WTC11 (cell line): Measurements from ENCODE around the gene DMRTA2. TPM values are rescaled to one million over a fixed set of nuclear protein-coding genes. Genes with fewer than 3 reads are reported as not detected.

Experiments
- ATAC-seq: fragments of 200-7000 bp; cut with Tn5 transposase; 2 replicates; pipeline ENCODE4 v1.10.0; 2021; ENCODE audit warnings: mild to moderate bottlenecking, moderate library complexity
- CTCF ChIA-PET: fragments of 300-600 bp; sonication (Branson Sonifier 250); formaldehyde crosslinking; loops from one replicate; lab custom pipeline; 2021; ENCODE audit warnings: antibody characterized with exemption; lab: Charles Lee
- POLR2A ChIA-PET: fragments of 350-600 bp; sonication (Branson Sonifier 250); formaldehyde crosslinking; loops from one replicate; lab custom pipeline; 2021; ENCODE audit warnings: antibody characterized with exemption; lab: Charles Lee
- DNase-seq: peaks from one replicate; pipeline ENCODE4 v3.0.0; 2021; ENCODE audit warnings: low spot score
- H3K27ac Mint-ChIP-seq: 2 replicates; pipeline ENCODE4 v1.8.0; 2021; ENCODE audit warnings: mixed read lengths
- H3K27me3 Mint-ChIP-seq: 2 replicates; pipeline ENCODE4 v1.8.0; 2021; ENCODE audit warnings: low read depth, mild to moderate bottlenecking, moderate library complexity, mixed read lengths
- H3K36me3 Mint-ChIP-seq: 2 replicates; pipeline ENCODE4 v1.8.0; 2021; ENCODE audit warnings: mixed read lengths
- H3K4me1 Mint-ChIP-seq: 2 replicates; pipeline ENCODE4 v1.8.0; 2022; ENCODE audit warnings: mixed read lengths
- H3K4me3 Mint-ChIP-seq: 2 replicates; pipeline ENCODE4 v1.8.0; 2021; ENCODE audit warnings: mild to moderate bottlenecking, moderate library complexity, mixed read lengths
- H3K9me3 Mint-ChIP-seq: 2 replicates; pipeline ENCODE4 v1.8.0; 2021; ENCODE audit warnings: mixed read lengths
- ATF6 ChIP-seq: sonication (generic); formaldehyde crosslinking; IDR thresholded peaks from 2 replicates; pipeline ENCODE4 v1.8.1; 2023; ENCODE audit warnings: mild to moderate bottlenecking, missing genetic modification reagents
- CDX4 ChIP-seq: fragments of 250-450 bp; sonication (Bioruptor Pico); IDR thresholded peaks from 2 replicates; pipeline ENCODE4 v1.9.0; 2021; ENCODE audit warnings: moderate library complexity, mild to moderate bottlenecking, inconsistent platforms, borderline replicate concordance
- CTCF ChIP-seq: fragments of 200-600 bp; IDR thresholded peaks from 2 replicates; pipeline ENCODE4 v1.8.0; 2022; ENCODE audit warnings: antibody characterized with exemption
- E2F4 ChIP-seq: sonication (generic); formaldehyde crosslinking; IDR thresholded peaks from 2 replicates; pipeline ENCODE4 v1.8.1; 2022; ENCODE audit warnings: low read depth, mild to moderate bottlenecking, moderate library complexity, missing genetic modification reagents, borderline replicate concordance
- EMX1 ChIP-seq: fragments of 250-450 bp; sonication (Bioruptor Pico); IDR thresholded peaks from 2 replicates; pipeline ENCODE4 v1.8.0; 2021; ENCODE audit warnings: mild to moderate bottlenecking
- ERG ChIP-seq: fragments of 250-450 bp; sonication (Bioruptor Pico); IDR thresholded peaks from 2 replicates; pipeline ENCODE4 v1.8.0; 2021; ENCODE audit warnings: mild to moderate bottlenecking
- FOXK1 ChIP-seq: sonication (generic); formaldehyde crosslinking; IDR thresholded peaks from 2 replicates; pipeline ENCODE4 v1.8.0; 2022; ENCODE audit warnings: mild to moderate bottlenecking, moderate library complexity, missing genetic modification reagents
- FOXP1 ChIP-seq: sonication (generic); formaldehyde crosslinking; IDR thresholded peaks from 2 replicates; pipeline ENCODE4 v1.8.0; 2022; ENCODE audit warnings: missing genetic modification reagents, mild to moderate bottlenecking, moderate library complexity, borderline replicate concordance
- HMGA2 ChIP-seq: fragments of 250-450 bp; sonication (Bioruptor Pico); IDR thresholded peaks from 2 replicates; pipeline ENCODE4 v1.4.0; 2021; ENCODE audit warnings: mild to moderate bottlenecking, moderate library complexity
- HMGXB4 ChIP-seq: sonication (generic); formaldehyde crosslinking; IDR thresholded peaks from 2 replicates; pipeline ENCODE4 v1.8.1; 2023; ENCODE audit warnings: mild to moderate bottlenecking, moderate library complexity, missing genetic modification reagents
- MAX ChIP-seq: sonication (generic); formaldehyde crosslinking; IDR thresholded peaks from 2 replicates; pipeline ENCODE4 v1.8.0; 2022; ENCODE audit warnings: mild to moderate bottlenecking, missing genetic modification reagents
- MYBL2 ChIP-seq: sonication (generic); formaldehyde crosslinking; IDR thresholded peaks from 2 replicates; pipeline ENCODE4 v1.8.1; 2023; ENCODE audit warnings: mild to moderate bottlenecking, moderate library complexity, missing genetic modification reagents
- NFATC4 ChIP-seq: fragments of 250-450 bp; sonication (Bioruptor Pico); IDR thresholded peaks from 2 replicates; pipeline ENCODE4 v1.9.0; 2021; ENCODE audit warnings: mild to moderate bottlenecking
- NR2C2 ChIP-seq: sonication (generic); formaldehyde crosslinking; IDR thresholded peaks from 2 replicates; pipeline ENCODE4 v1.8.0; 2022; ENCODE audit warnings: mild to moderate bottlenecking, missing genetic modification reagents
- OVOL2 ChIP-seq: fragments of 250-450 bp; sonication (Bioruptor Pico); IDR thresholded peaks from 2 replicates; pipeline ENCODE4 v1.9.0; 2021; ENCODE audit warnings: mild to moderate bottlenecking, borderline replicate concordance
- STAT6 ChIP-seq: sonication (generic); formaldehyde crosslinking; conservative IDR thresholded peaks from 2 replicates; pipeline ENCODE4 v1.8.1; 2023; ENCODE audit warnings: mild to moderate bottlenecking, low read depth, missing genetic modification reagents, moderate library complexity
- USF1 ChIP-seq: sonication (generic); formaldehyde crosslinking; IDR thresholded peaks from 2 replicates; pipeline ENCODE4 v1.8.0; 2022; ENCODE audit warnings: mild to moderate bottlenecking, missing genetic modification reagents
- ZNF396 ChIP-seq: fragments of 250-450 bp; sonication (Bioruptor Pico); IDR thresholded peaks from 2 replicates; pipeline ENCODE4 v1.8.0; 2021; ENCODE audit warnings: mild to moderate bottlenecking, moderate library complexity, borderline replicate concordance
- ZNF416 ChIP-seq: fragments of 250-450 bp; sonication (Bioruptor Pico); IDR thresholded peaks from 2 replicates; pipeline ENCODE4 v1.9.0; 2021; ENCODE audit warnings: mild to moderate bottlenecking, inconsistent platforms
- ZNF512 ChIP-seq: sonication (generic); formaldehyde crosslinking; IDR thresholded peaks from 2 replicates; pipeline ENCODE4 v1.8.1; 2022; ENCODE audit warnings: missing genetic modification reagents, borderline replicate concordance
- total RNA-seq: library from RNA; stranded (reverse); gene quantifications from 3 replicates; pipeline ENCODE4 v1.2.3, GENCODE V29; 2021

DMRTA2 gene
- total RNA-seq, 1 experiment from 2014 or later, result not detected

- TF ChIP-seq FOXK1 (CRISPR knock-in tag) (no peak), USF1 (no peak), HMGA2 (CRISPR knock-in tag) (no peak), ZNF416 (CRISPR knock-in tag) (no peak)
Observed at GRCh38 chr1:50378770-50379169, 44.5 kb downstream of the DMRTA2 start (continued).

GRCh38 chr1:50373532-50373931, 49.7 kb downstream of the DMRTA2 start:
- Mint-ChIP-seq H3K4me1 (0 out of 2 replicates have a peak, but pooled peaks cover 4% of the 10 kb centered on the region), H3K4me3 (no peak overlapping the region), H3K36me3 (peaks cover 8% of the 10 kb centered on the region), H3K27ac (no peak overlapping the region), H3K9me3 (peaks cover 28% of the 10 kb centered on the region)
- ATAC-seq, result 0 out of 2 replicates have a peak, but pooled peaks have one; percentile 40
- TF ChIP-seq EMX1 (CRISPR knock-in tag), result no peak
- no peak for TF ChIP-seq ZNF512 (CRISPR knock-in tag)
- TF ChIP-seq NFATC4 (CRISPR knock-in tag), result no peak
- no peak for TF ChIP-seq E2F4 (CRISPR knock-in tag)
- no peak for TF ChIP-seq ERG (CRISPR knock-in tag)
- TF ChIP-seq FOXP1 (CRISPR knock-in tag), result no peak
- no peak for TF ChIP-seq ATF6 (CRISPR knock-in tag)
- no peak for TF ChIP-seq ZNF396 (CRISPR knock-in tag)
- no peak for TF ChIP-seq CDX4 (CRISPR knock-in tag)
- TF ChIP-seq MAX (CRISPR knock-in tag), result no peak
- no peak for TF ChIP-seq CTCF
- TF ChIP-seq FOXK1 (CRISPR knock-in tag), result no peak
- no peak for TF ChIP-seq OVOL2 (CRISPR knock-in tag)
- TF ChIP-seq STAT6, result no peak
- no peak for TF ChIP-seq HMGXB4
- no peak for TF ChIP-seq NR2C2
- no peak for TF ChIP-seq MYBL2 (CRISPR knock-in tag)
- TF ChIP-seq, all 79 proteins: peak for 0
- CTCF ChIA-PET, result interaction anchor here (1.2 to 1.3 kb wide), 2 partner anchors 43 to 231 kb away, joined by 3 read pairs; no protein-coding TSS in a partner anchor
- no peak for DNase-seq
- POLR2A ChIA-PET, result no interaction called here
- peaks cover 25% of the 10 kb centered on the region for H3K27me3 Mint-ChIP-seq
